Activated CD4-positive, alpha-beta T cell treated with anti-CD3 and anti-CD28 coated beads, Interleukin-10, Interleukin-2, amounts not matched to agents 100 ng/mL and 50 ng/mL, durations not matched to agents 16 hours and 8 hours (primary cell): ENCODE data around the gene WDTC1.
"Not testable (repeated sequence)": the region's sequence is repeated elsewhere in the genome, so short reads cannot be mapped to it uniquely, and the experiment has no call there.

Experiments
- DNase-seq: peaks from one replicate; pipeline ENCODE4 v3.0.0-alpha.2; 2020

Gene WDTC1

GRCh38 chr1:27255136-27255535 is 20.7 kb downstream of the WDTC1 start:
- DNase-seq = no peak

DNA sequence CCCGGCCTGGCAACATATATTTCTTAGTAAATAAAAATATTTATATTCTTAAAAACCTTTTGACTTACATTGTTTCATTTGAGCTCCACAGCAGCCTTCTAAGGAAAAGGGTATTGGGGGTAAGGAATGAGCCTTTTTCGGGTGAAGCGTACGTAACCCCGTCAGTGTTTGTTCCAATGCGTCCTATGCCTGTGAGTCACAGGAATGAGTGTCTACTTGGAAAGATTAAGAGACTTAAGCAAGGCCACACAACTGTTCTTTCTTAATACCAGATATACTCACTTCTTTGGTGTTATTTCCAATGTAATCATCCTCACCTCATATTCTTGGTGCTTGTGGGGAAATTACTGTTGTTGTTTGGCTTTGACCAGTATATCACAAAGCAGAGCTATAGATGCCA is 22.7 kb downstream of the WDTC1 start:
- DNase-seq = no peak

- DNase-seq = no peak
Observed at GRCh38 chr1:27258598-27258997, 24.2 kb downstream of the WDTC1 start.

- DNase-seq = no peak
Observed at GRCh38 chr1:27267153-27267552, 32.7 kb downstream of the WDTC1 start.

DNA sequence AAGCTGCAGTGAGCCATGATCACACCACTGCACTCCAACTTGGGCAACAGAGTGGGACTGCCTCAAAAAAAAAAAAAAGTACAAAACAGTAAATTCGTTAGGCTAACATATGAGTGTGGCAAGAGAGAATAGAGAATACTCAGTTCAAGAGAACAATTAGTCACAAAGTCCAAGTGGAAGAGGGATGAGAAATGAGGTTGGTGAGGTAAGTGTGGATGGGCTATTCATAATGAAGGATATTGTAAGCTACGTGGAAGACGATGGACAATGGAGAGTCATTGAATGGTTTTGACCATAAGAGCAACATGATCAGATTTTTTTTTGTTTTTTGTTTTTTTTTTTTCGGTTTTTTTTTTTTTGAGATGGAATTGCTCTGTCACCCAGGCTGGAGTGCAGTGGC is 34.8 kb downstream of the WDTC1 start:
- DNase-seq = no peak

GRCh38 chr1:27274204-27274603 is 39.8 kb downstream of the WDTC1 start:
- no peak for DNase-seq

- DNase-seq = no peak
Observed at GRCh38 chr1:27275696-27276095, 41.3 kb downstream of the WDTC1 start.

DNA sequence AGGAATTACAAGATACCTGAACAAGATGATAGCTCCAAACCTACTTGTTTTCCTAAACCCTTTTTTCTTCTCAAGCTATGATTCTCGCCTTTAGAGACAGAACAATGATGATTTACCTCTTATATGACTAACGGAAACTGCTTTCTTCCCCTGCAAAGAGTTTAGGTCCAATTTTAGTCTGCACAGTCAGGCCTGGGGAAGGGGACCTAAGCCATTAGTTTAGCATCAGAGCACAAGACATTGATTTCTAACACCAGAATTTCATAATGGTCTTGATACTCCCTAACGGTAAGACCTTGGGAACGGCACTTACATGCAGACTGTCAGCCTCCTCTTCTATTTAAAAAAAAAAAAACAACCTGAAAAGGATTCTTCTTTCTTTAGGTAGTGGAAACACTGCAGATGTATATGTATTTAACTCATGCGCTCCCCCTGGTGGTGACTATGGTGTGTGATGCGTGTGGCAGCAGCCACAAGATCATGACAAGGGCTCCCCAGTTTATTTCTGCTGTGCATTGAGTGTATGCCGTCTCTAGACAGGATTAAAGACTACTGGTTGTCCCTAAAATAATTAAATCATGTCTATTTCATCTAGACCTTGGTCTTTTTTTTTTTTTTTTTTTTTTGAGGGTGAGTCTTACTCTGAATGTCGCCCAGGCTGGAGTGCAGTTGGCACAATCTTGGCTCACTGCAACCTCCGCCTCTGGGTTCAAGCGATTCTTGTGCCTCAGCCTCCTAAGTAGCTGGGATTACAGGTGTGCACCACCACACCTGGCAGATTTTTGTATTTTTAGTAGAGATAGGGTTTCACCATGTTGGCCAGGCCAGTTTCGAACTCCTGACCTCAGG is 50.2 kb downstream of the WDTC1 start:
- peak; percentile 87 for DNase-seq

DNA sequence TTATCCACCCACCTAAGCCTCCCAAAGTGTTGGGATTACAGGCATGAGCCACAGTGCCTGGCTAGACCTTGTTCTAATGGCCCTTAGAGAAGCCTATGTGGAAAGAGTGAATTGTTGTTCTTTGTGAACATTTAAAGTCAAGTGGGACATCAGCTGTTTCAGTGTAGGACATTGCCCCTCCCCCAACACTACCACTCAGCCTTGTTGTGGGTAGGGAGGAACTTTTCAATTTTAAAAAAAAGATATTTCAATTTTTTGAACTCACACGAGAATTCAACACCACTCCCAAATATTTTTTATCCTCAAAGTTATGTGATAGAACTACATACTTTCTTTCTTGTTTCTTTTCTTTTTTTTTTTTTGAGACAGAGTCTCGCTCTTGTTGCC is 50.8 kb downstream of the WDTC1 start:
- DNase-seq = no peak

- DNase-seq = not testable (repeated sequence)
Observed at GRCh38 chr1:27285821-27286220, 51.4 kb downstream of the WDTC1 start.

DNA sequence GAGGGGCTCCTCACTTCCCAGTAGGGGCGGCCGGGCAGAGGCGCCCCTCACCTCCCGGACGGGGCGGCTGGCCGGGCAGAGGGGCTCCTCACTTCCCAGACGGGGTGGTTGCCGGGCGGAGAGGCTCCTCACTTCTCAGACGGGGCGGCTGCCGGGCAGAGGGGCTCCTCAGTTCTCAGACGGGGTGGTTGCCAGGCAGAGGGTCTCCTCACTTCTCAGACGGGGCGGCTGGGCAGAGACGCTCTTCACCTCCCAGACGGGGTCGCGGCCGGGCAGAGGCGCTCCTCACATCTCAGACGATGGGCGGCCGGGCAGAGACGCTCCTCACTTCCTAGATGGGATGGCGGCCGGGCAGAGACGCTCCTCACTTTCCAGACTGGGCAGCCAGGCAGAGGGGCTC is 54.7 kb downstream of the WDTC1 start:
- DNase-seq = not testable (repeated sequence)

DNA sequence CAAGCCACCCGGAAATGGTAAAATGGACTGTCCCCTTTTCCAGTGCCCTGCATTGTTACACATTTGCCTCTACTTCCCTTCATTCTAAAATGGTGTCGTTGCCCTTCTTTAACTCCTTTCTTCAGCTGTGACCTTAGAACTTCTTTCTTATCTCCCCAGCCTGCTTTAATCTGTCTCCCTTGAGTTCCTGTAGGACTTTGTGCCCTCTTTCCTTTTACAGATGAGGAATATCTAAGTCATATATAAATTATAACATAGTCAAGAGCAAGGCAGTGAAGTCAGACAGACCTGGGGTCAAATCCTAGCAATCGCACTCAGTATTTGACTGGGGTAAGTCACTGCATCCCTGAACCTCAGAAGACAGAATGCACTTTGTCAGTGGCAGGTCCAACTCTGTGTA is 56.1 kb downstream of the WDTC1 start:
- DNase-seq = no peak

DNA sequence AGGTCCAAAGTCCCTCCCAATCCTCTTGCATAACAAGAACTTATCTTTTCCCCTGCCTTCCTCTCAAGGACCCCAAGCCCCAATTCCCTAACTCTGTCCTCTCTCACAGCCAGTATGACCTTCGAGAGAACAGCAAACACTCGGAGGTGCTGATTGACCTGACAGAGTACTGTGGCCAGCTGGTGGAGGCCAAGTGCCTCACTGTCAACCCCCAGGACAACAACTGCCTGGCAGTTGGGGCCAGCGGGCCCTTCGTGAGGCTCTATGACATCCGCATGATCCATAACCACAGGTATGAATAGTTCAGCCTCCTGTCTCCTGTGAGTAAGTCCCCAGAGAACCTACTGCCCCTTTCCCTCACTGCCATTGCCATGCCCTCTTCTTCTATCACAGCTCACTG is 57.7 kb downstream of the WDTC1 start:
- DNase-seq = no peak

DNA sequence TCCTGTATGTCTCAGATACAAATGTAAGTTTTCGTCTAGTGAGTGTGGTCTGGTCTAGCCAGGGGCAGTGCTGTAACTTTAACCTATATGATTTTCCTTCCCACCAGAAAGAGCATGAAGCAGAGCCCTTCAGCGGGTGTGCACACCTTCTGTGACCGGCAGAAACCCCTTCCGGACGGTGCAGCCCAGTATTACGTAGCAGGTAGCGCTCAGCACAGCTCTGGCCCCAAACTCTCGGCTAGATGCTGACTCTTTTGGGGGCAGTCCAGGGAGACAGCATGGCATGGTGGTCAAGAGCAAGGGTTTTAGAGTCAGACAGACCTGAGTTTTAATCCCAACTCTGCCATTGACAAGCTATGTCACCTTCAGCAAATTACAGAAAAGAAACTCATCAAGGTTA is 59.5 kb downstream of the WDTC1 start:
- DNase-seq = no peak

- DNase-seq = peak; percentile 63
Observed at GRCh38 chr1:27296773-27297291, 62.4 kb downstream of the WDTC1 start.

DNA sequence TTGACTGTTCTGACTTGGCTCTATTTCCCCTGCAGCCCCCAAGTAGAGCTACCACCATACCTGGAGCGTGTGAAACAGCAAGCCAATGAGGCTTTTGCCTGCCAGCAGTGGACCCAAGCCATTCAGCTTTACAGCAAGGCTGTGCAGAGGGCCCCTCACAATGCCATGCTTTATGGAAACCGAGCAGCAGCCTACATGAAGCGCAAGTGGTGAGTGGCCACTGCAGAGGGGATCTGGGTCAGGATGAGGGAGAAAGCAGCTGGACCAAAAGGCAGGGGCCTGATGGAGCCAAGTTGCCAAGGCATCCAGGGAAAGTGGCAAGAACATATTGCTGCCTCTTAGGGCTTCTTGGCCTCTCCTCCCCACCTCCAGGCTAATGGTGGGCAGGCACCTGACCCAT is 63.5 kb downstream of the WDTC1 start:
- DNase-seq = no peak

DNA sequence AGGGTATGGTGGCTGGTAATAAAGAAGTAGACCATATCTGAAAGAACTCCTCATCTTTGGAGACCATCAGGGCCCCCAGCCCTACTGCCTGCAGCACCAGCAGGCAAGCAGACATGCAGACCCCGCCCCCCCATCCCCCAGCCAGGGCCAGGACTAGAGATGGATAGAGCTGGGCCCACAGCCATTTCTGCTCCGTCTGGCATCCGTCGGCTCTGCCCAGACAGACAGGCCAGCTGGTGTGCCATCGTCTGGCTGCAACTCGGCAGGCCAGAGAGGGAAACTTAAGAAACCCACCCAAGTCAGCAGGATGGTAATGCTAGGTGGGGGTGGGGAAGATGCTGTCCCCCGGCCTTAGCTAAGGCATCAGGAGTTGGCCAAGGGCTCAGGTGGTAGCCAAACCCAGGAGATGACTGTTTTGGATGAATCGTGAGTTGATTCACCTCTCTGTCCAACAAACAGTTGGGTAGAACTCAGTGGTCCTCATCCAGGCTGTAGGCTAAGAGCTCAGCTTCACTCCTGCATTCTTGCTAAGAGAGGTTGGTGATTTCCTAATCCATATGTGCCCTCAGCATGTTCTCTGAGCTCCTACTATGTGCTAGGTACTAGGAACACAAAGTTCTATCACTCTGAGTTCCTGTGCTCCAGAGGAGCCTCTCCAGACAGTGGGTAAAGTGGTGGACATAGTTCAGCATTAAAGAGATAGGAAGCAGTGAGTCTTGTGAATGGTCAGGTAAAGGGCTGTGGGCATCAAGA is 64.4 kb downstream of the WDTC1 start:
- DNase-seq = no peak

GRCh38 chr1:27299385-27300271 is 65.2 kb downstream of the WDTC1 start:
- no peak for DNase-seq

- peak; percentile 77 for DNase-seq
Observed at GRCh38 chr1:27300341-27301051, 66.1 kb downstream of the WDTC1 start.

GRCh38 chr1:27301052-27301422 is 66.6 kb downstream of the WDTC1 start:
- DNase-seq = no peak

DNA sequence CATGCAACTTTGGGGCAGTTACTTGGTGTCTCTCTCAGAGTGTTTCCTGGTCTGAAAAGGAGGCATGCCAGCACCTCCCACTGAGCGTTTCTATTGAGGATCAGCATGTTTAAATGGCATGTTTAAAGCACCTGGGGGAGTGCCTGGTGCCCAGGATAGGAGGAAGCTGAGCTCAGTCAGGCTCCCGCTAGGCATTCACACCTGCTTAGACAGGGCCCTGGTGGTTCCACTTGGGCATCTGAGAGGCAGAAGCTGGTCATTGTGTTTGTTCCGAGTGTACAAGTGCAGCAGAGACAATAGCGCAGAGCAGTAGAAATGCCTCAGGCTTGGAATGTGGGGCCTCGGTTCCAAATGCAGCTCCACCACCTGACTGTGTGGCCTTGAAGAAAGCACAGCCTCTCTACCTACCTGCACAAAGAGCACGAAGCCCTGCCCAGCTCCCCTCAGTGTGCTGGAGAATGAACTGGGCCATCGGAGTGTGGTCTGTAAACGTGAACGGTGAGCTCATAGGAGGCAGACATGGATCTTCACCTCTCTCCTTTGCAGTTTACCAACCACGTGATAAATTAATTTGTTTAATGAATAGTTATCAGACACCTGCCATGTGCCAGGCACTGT is 67.3 kb downstream of the WDTC1 start:
- no peak for DNase-seq

- DNase-seq = no peak
Observed at GRCh38 chr1:27302612-27303011, 68.2 kb downstream of the WDTC1 start.
